ENCODE results near the gene INVS. TPM values are rescaled to one million over a fixed set of nuclear protein-coding genes. Genes with fewer than 3 reads are reported as not detected.

Gene INVS
- total and polyA plus RNA-seq, 3 experiments from 2014 or later: 9.4 to 18.1 (median 16.8) TPM

- CTCF ChIA-PET: no interaction called here
- Mint-ChIP-seq H3K9me3 (no peaks in the 10 kb centered on the region), H3K4me3 (no peak overlapping the region), H3K27ac (peak overlapping the region in 5 of 8 donors; percentile 1 to 83 (median 35)), H3K36me3 (peaks cover 4 to 92% (median 35%) of the 10 kb centered on the region in 3 donors), H3K4me1 (peaks cover 0 to 2% (median 0%) of the 10 kb centered on the region in 3 donors), H3K27me3 (no peaks in the 10 kb centered on the region)
- H3K27ac ChIP-seq (ENCODE audit: low read depth, low read length): no peak overlapping the region
- H3K27me3 ChIP-seq (ENCODE audit: insufficient read depth, low read length, poor library complexity, severe bottlenecking): no peaks in the 10 kb centered on the region
- no peaks in the 10 kb centered on the region for H3K4me1 ChIP-seq (ENCODE audit: insufficient read depth, low read length)
- no peak overlapping the region for H3K4me3 ChIP-seq (ENCODE audit: low read length)
- DNase-seq: no peak
- peaks cover 6% of the 10 kb centered on the region for H3K36me3 ChIP-seq (ENCODE audit: insufficient read depth, low read length)
- POLR2A ChIA-PET: no interaction called here
- no peaks in the 10 kb centered on the region for H3K9me3 ChIP-seq (ENCODE audit: low read length)
Observed at GRCh38 chr9:100298378-100298777, 199.3 kb downstream of the INVS start.

DNA sequence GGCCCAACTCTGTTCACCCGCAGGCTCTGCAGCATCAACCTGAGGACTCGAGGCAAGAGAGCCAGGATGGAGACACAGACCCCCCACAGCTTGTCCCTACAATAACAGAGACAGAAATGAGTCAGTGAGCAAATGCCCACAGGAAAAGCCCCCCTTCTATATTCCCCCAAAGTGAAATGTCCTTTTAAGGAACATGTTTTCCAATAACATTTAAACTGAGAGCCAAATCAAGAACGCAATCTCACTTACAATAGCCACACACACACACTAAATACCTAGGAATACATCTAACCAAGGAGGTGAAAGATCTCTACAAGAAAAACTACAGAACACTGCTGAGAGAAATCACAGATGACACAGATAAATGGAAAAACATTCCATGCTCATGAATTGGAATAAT, 204.7 kb downstream of the INVS start:
- Histone ChIP-seq H3K4me3 (ENCODE audit: low read length) (no peak overlapping the region), H3K27ac (ENCODE audit: low read depth, low read length) (no peak overlapping the region), H3K27me3 (ENCODE audit: insufficient read depth, low read length, poor library complexity, severe bottlenecking) (no peaks in the 10 kb centered on the region), H3K36me3 (ENCODE audit: insufficient read depth, low read length) (peaks cover 6% of the 10 kb centered on the region), H3K4me1 (ENCODE audit: insufficient read depth, low read length) (no peaks in the 10 kb centered on the region), H3K9me3 (ENCODE audit: low read length) (no peaks in the 10 kb centered on the region)
- Mint-ChIP-seq H3K4me1 (peaks cover 10 to 22% (median 17%) of the 10 kb centered on the region in 3 donors), H3K27ac (peak overlapping the region in 6 of 8 donors; percentile 2 to 68 (median 40)), H3K27me3 (no peaks in the 10 kb centered on the region), H3K9me3 (no peaks in the 10 kb centered on the region), H3K4me3 (no peak overlapping the region), H3K36me3 (peaks cover 4 to 91% (median 41%) of the 10 kb centered on the region in 3 donors)
- ChIA-PET CTCF (no interaction called here), POLR2A (no interaction called here)
- no peak for DNase-seq

DNA sequence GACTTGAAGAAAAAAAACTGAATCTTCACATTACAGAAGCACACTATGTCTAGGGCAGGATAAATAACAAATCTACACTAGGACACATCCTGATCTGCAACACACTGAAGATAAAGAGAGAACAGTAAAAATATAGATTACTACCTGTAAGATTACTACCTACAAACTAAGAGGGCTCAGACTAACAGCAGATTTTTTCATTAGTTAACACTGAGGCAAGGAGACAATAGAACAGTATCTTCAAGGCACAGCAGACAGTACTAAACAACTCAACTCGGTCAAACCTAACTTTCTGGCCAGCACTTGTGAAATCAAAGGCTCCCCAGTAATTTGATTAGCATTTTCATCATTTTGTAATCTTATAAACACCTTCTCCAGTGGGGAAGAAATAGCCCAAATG, 207.2 kb downstream of the INVS start:
- Mint-ChIP-seq H3K27me3 (no peaks in the 10 kb centered on the region), H3K4me1 (peaks cover 11 to 38% (median 25%) of the 10 kb centered on the region in 3 donors), H3K4me3 (no peak overlapping the region), H3K36me3 (peaks cover 13 to 89% (median 47%) of the 10 kb centered on the region in 3 donors), H3K9me3 (no peaks in the 10 kb centered on the region), H3K27ac (peak overlapping the region in 6 of 8 donors; percentile 33 to 59 (median 51))
- Histone ChIP-seq H3K36me3 (ENCODE audit: insufficient read depth, low read length) (peaks cover 17% of the 10 kb centered on the region), H3K9me3 (ENCODE audit: low read length) (no peaks in the 10 kb centered on the region), H3K27ac (ENCODE audit: low read depth, low read length) (no peak overlapping the region), H3K27me3 (ENCODE audit: insufficient read depth, low read length, poor library complexity, severe bottlenecking) (no peaks in the 10 kb centered on the region), H3K4me3 (ENCODE audit: low read length) (no peak overlapping the region), H3K4me1 (ENCODE audit: insufficient read depth, low read length) (no peaks in the 10 kb centered on the region)
- ChIA-PET CTCF (no interaction called here), POLR2A (no interaction called here)
- DNase-seq: no peak

DNA sequence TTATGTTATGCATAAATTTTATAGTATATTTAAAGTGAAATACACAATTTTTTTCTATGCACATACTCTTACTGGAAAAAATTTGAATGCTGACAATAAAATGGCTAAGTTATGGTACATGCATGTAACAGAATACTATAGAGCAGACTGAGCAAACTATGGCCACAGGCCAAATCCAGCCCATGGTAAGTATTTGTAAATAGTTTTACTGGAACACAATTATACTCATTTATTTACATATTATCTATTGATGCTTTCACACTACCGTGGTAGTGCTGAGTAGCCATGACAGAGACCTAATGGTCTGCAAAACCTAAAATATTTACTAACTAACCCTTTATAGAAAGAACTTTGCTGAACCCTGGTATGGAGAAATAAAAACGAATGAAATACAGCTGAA, 208.0 kb downstream of the INVS start:
- H3K36me3 Mint-ChIP-seq: peaks cover 13 to 88% (median 49%) of the 10 kb centered on the region in 3 donors
- ChIA-PET POLR2A (no interaction called here), CTCF (no interaction called here)
- H3K27me3 Mint-ChIP-seq: no peaks in the 10 kb centered on the region
- Histone ChIP-seq H3K4me3 (ENCODE audit: low read length) (no peak overlapping the region), H3K27ac (ENCODE audit: low read depth, low read length) (no peak overlapping the region), H3K27me3 (ENCODE audit: insufficient read depth, low read length, poor library complexity, severe bottlenecking) (no peaks in the 10 kb centered on the region), H3K4me1 (ENCODE audit: insufficient read depth, low read length) (no peaks in the 10 kb centered on the region), H3K9me3 (ENCODE audit: low read length) (no peaks in the 10 kb centered on the region), H3K36me3 (ENCODE audit: insufficient read depth, low read length) (peaks cover 14% of the 10 kb centered on the region)
- H3K4me3 Mint-ChIP-seq: no peak overlapping the region
- H3K4me1 Mint-ChIP-seq: peaks cover 18 to 46% (median 33%) of the 10 kb centered on the region in 3 donors
- DNase-seq: no peak
- H3K9me3 Mint-ChIP-seq: no peaks in the 10 kb centered on the region
- peak overlapping the region in 1 of 8 donors; percentile 29 for H3K27ac Mint-ChIP-seq

- peaks cover 10% of the 10 kb centered on the region for H3K36me3 ChIP-seq (ENCODE audit: insufficient read depth, low read length)
- H3K27ac Mint-ChIP-seq: peak overlapping the region in 5 of 8 donors; percentile 14 to 88 (median 37)
Observed at GRCh38 chr9:100308965-100309564, 210.0 kb downstream of the INVS start.

DNA sequence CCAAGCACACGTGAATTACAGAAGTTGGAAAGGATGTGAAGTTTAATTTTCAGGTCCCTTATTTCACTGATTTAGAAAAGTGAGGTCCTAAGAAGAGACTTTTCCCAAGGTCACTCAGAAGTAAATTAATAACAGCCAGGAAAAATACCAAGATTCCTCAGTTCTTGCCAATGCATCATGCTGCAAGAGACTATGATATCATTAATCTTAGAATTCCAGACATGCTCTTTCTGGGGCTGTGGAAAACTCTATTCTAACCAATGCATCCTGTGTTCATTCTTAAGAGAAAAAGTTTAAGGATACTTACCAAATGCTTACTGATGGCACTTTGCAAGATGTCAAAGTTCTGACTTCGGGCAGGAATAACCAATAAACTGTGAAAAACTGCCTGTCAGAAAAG, 210.9 kb downstream of the INVS start:
- Mint-ChIP-seq H3K4me3 (no peak overlapping the region), H3K9me3 (no peaks in the 10 kb centered on the region), H3K36me3 (peaks cover 20 to 74% (median 39%) of the 10 kb centered on the region in 3 donors), H3K27ac (peak overlapping the region in 2 of 8 donors; percentile 25 to 37), H3K4me1 (peaks cover 23 to 56% (median 35%) of the 10 kb centered on the region in 3 donors), H3K27me3 (no peaks in the 10 kb centered on the region)
- no peak for DNase-seq
- POLR2A ChIA-PET: no interaction called here
- H3K4me3 ChIP-seq (ENCODE audit: low read length): no peak overlapping the region
- CTCF ChIA-PET: no interaction called here
- no peaks in the 10 kb centered on the region for H3K27me3 ChIP-seq (ENCODE audit: insufficient read depth, low read length, poor library complexity, severe bottlenecking)
- peaks cover 12% of the 10 kb centered on the region for H3K36me3 ChIP-seq (ENCODE audit: insufficient read depth, low read length)
- H3K9me3 ChIP-seq (ENCODE audit: low read length): no peaks in the 10 kb centered on the region
- H3K4me1 ChIP-seq (ENCODE audit: insufficient read depth, low read length): no peaks in the 10 kb centered on the region
- no peak overlapping the region for H3K27ac ChIP-seq (ENCODE audit: low read depth, low read length)

More at GRCh38 chr9:100308965-100309564, 210.0 kb downstream of the INVS start:
- H3K4me1 ChIP-seq (ENCODE audit: insufficient read depth, low read length): no peaks in the 10 kb centered on the region
- no peaks in the 10 kb centered on the region for H3K27me3 ChIP-seq (ENCODE audit: insufficient read depth, low read length, poor library complexity, severe bottlenecking)
- Mint-ChIP-seq H3K36me3 (peaks cover 13 to 75% (median 39%) of the 10 kb centered on the region in 3 donors), H3K4me3 (no peak overlapping the region), H3K9me3 (no peaks in the 10 kb centered on the region), H3K4me1 (peaks cover 16 to 54% (median 34%) of the 10 kb centered on the region in 3 donors), H3K27me3 (no peaks in the 10 kb centered on the region)
- no peaks in the 10 kb centered on the region for H3K9me3 ChIP-seq (ENCODE audit: low read length)
- DNase-seq: no peak
- ChIA-PET POLR2A (no interaction called here), CTCF (no interaction called here)
- H3K27ac ChIP-seq (ENCODE audit: low read depth, low read length): no peak overlapping the region
- no peak overlapping the region for H3K4me3 ChIP-seq (ENCODE audit: low read length)

GRCh38 chr9:100315561-100315960, 216.5 kb downstream of the INVS start:
- Mint-ChIP-seq H3K9me3 (no peaks in the 10 kb centered on the region), H3K27ac (no peak overlapping the region), H3K27me3 (no peaks in the 10 kb centered on the region), H3K4me3 (no peak overlapping the region), H3K36me3 (peaks cover 13 to 68% (median 39%) of the 10 kb centered on the region in 3 donors), H3K4me1 (peaks cover 29 to 55% (median 44%) of the 10 kb centered on the region in 3 donors)
- H3K27me3 ChIP-seq (ENCODE audit: insufficient read depth, low read length, poor library complexity, severe bottlenecking): no peaks in the 10 kb centered on the region
- H3K9me3 ChIP-seq (ENCODE audit: low read length): no peaks in the 10 kb centered on the region
- H3K4me3 ChIP-seq (ENCODE audit: low read length): no peak overlapping the region
- H3K4me1 ChIP-seq (ENCODE audit: insufficient read depth, low read length): no peaks in the 10 kb centered on the region
- DNase-seq: no peak
- H3K36me3 ChIP-seq (ENCODE audit: insufficient read depth, low read length): peaks cover 11% of the 10 kb centered on the region
- POLR2A ChIA-PET: no interaction called here
- CTCF ChIA-PET: no interaction called here
- H3K27ac ChIP-seq (ENCODE audit: low read depth, low read length): no peak overlapping the region

DNA sequence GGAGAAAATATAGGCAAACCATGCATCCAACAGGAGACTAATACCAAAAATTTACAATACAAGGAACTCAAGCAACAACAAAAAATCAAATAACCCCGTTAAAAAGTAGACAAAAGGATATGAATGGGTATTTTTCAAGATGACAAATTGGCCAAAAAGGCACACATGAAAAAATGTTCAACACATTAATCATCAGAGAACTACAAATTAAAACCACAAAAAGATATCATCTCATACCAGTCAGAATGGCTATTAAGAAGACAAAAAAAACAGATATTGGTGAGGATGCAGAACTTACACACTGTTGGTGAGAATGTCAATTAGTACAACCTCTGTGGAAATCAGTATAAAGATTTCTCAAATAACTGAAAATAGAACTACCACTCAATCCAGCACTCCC, 218.7 kb downstream of the INVS start:
- POLR2A ChIA-PET: no interaction called here
- Mint-ChIP-seq H3K27ac (peak overlapping the region in 2 of 8 donors; percentile 26 to 33), H3K9me3 (no peaks in the 10 kb centered on the region), H3K4me3 (no peak overlapping the region), H3K4me1 (peaks cover 20 to 35% (median 32%) of the 10 kb centered on the region in 3 donors), H3K36me3 (peaks cover 8 to 68% (median 28%) of the 10 kb centered on the region in 3 donors), H3K27me3 (no peaks in the 10 kb centered on the region)
- no peaks in the 10 kb centered on the region for H3K9me3 ChIP-seq (ENCODE audit: low read length)
- CTCF ChIA-PET: no interaction called here
- no peak for DNase-seq
- no peaks in the 10 kb centered on the region for H3K27me3 ChIP-seq (ENCODE audit: insufficient read depth, low read length, poor library complexity, severe bottlenecking)
- peaks cover 11% of the 10 kb centered on the region for H3K36me3 ChIP-seq (ENCODE audit: insufficient read depth, low read length)
- no peak overlapping the region for H3K4me3 ChIP-seq (ENCODE audit: low read length)
- no peaks in the 10 kb centered on the region for H3K4me1 ChIP-seq (ENCODE audit: insufficient read depth, low read length)
- H3K27ac ChIP-seq (ENCODE audit: low read depth, low read length): no peak overlapping the region

Data from CD8-positive, alpha-beta memory T cell (primary cell).